Trophoblast cell (in vitro differentiated cells and primary cell): ENCODE results near the gene C18orf63.
A peak's percentile ranks its signal among the peaks of the same experiment; 100 is the strongest.

Experiments used
- DNase-seq, 2 donors: peaks; one replicate each; pipeline ENCODE4 v3.0.0-alpha.2; 2016
- H2AFZ ChIP-seq: 2 replicates; pipeline ENCODE4 v1.6.1; 2013; ENCODE audit warnings: low read length, moderate library complexity, mild to moderate bottlenecking; ENCODE audit not compliant: insufficient read depth, poor library complexity
- H2AK5ac ChIP-seq: 2 replicates; pipeline ENCODE4 v1.6.1; 2013; ENCODE audit warnings: mild to moderate bottlenecking, low read length
- H2BK120ac ChIP-seq: 2 replicates; pipeline ENCODE4 v1.6.1; 2013; ENCODE audit warnings: low read length, mild to moderate bottlenecking, moderate library complexity; ENCODE audit not compliant: insufficient read depth, poor library complexity
- H2BK12ac ChIP-seq: 2 replicates; pipeline ENCODE4 v1.6.1; 2013; ENCODE audit warnings: mild to moderate bottlenecking, low read length, moderate library complexity
- H2BK5ac ChIP-seq: 2 replicates; pipeline ENCODE4 v1.6.1; 2013; ENCODE audit warnings: low read length, low read depth, moderate library complexity, mild to moderate bottlenecking; ENCODE audit not compliant: poor library complexity
- H3K14ac ChIP-seq: 2 replicates; pipeline ENCODE4 v1.6.1; 2013; ENCODE audit warnings: mild to moderate bottlenecking, low read length
- H3K18ac ChIP-seq: 2 replicates; pipeline ENCODE4 v1.6.1; 2013; ENCODE audit warnings: mild to moderate bottlenecking, low read length
- H3K23ac ChIP-seq: 2 replicates; pipeline ENCODE4 v1.6.1; 2013; ENCODE audit warnings: low read length
- H3K27ac ChIP-seq: 2 replicates; pipeline ENCODE4 v1.5.1; 2013; ENCODE audit warnings: low read depth, mild to moderate bottlenecking, inconsistent platforms, low read length, moderate library complexity
- H3K27me3 ChIP-seq: 2 replicates; pipeline ENCODE4 v1.6.1; 2013; ENCODE audit warnings: inconsistent platforms, mild to moderate bottlenecking, low read length, moderate library complexity; ENCODE audit not compliant: insufficient read depth
- H3K36me3 ChIP-seq, 2 experiments: 1 replicate in 1 of 2; 2 replicates in 1 of 2; pipeline ENCODE4 v1.6.1; 2013; ENCODE audit warnings: low read length in 2 of 2, mild to moderate bottlenecking in 2 of 2, moderate library complexity in 1 of 2; ENCODE audit not compliant: insufficient read depth in 2 of 2, control insufficient read depth in 1 of 2
- H3K4ac ChIP-seq: 2 replicates; pipeline ENCODE4 v1.6.1; 2013; ENCODE audit warnings: low read depth, mild to moderate bottlenecking, low read length, moderate library complexity
- H3K4me1 ChIP-seq, 2 experiments: 1 replicate in 1 of 2; 2 replicates in 1 of 2; pipeline ENCODE4 v1.6.1; 2013; ENCODE audit warnings: low read length in 2 of 2, mild to moderate bottlenecking in 2 of 2, moderate library complexity in 1 of 2; ENCODE audit not compliant: insufficient read depth in 2 of 2, control insufficient read depth in 1 of 2
- H3K4me2 ChIP-seq: 2 replicates; pipeline ENCODE4 v1.6.1; 2013; ENCODE audit warnings: inconsistent platforms, mild to moderate bottlenecking, low read length, moderate library complexity
- H3K4me3 ChIP-seq: 2 replicates; pipeline ENCODE4 v1.5.1; 2013; ENCODE audit warnings: mild to moderate bottlenecking, low read depth, low read length, inconsistent platforms
- H3K79me1 ChIP-seq: one replicate; pipeline ENCODE4 v1.6.1; 2013; ENCODE audit warnings: low read length
- H3K79me2 ChIP-seq: 2 replicates; pipeline ENCODE4 v1.6.1; 2013; ENCODE audit warnings: low read length, mild to moderate bottlenecking; ENCODE audit not compliant: control insufficient read depth, insufficient read depth, poor library complexity
- H3K9ac ChIP-seq: 2 replicates; pipeline ENCODE4 v1.6.1; 2013; ENCODE audit warnings: mild to moderate bottlenecking, low read length
- H3K9me3 ChIP-seq: 2 replicates; pipeline ENCODE4 v1.6.1; 2013; ENCODE audit warnings: low read depth, mild to moderate bottlenecking, control low read depth, inconsistent platforms, low read length; ENCODE audit not compliant: insufficient read depth
- H4K12ac ChIP-seq: 2 replicates; pipeline ENCODE4 v1.6.1; 2013; ENCODE audit warnings: low read depth, mild to moderate bottlenecking, low read length, moderate library complexity
- H4K8ac ChIP-seq: 2 replicates; pipeline ENCODE4 v1.6.1; 2013; ENCODE audit warnings: low read depth, mild to moderate bottlenecking, low read length, moderate library complexity
- H4K91ac ChIP-seq: one replicate; pipeline ENCODE4 v1.6.1; 2013; ENCODE audit warnings: low read depth, mild to moderate bottlenecking, low read length, moderate library complexity
- WGBS: extraction: QIAGEN DNeasy Blood & Tissue Kit; methylation state at CpG from one replicate; pipeline ENCODE4 v1.1.7; 2013; ENCODE audit warnings: missing lambda C conversion rate; ENCODE audit not compliant: insufficient read length, insufficient coverage; ENCODE audit errors: extremely low coverage; 5-methylcytosine and 5-hydroxymethylcytosine counted together

Gene C18orf63

GRCh38 chr18:74286856-74287255 is 28.8 kb upstream of the C18orf63 start:
- H2AFZ ChIP-seq, result no peak overlapping the region
- no peak overlapping the region for H3K27ac ChIP-seq
- no peak overlapping the region for H4K12ac ChIP-seq
- H3K18ac ChIP-seq, result no peak overlapping the region
- no peaks in the 10 kb centered on the region for H3K9me3 ChIP-seq
- no CpG with 5 or more reads among the region's 2 CpGs for WGBS
- no peaks in the 10 kb centered on the region for H3K27me3 ChIP-seq
- no peaks in the 10 kb centered on the region for H3K36me3 ChIP-seq
- peaks cover 21 to 23% of the 10 kb centered on the region in 2 experiments for H3K4me1 ChIP-seq
- H2BK12ac ChIP-seq, result no peak overlapping the region
- no peak overlapping the region for H2BK120ac ChIP-seq
- no peak overlapping the region for H4K8ac ChIP-seq
- no peak overlapping the region for H2AK5ac ChIP-seq
- H3K4me2 ChIP-seq, result no peak overlapping the region
- H3K14ac ChIP-seq, result no peak overlapping the region
- no peak overlapping the region for H3K4me3 ChIP-seq
- no peak overlapping the region for H3K23ac ChIP-seq
- peaks cover 5% of the 10 kb centered on the region for H3K79me2 ChIP-seq
- no peak overlapping the region for H2BK5ac ChIP-seq
- DNase-seq, result no peak
- peaks cover 7% of the 10 kb centered on the region for H3K79me1 ChIP-seq
- H3K9ac ChIP-seq, result no peak overlapping the region
- H4K91ac ChIP-seq, result no peak overlapping the region
- H3K4ac ChIP-seq, result no peak overlapping the region

GRCh38 chr18:74288041-74288440 is 27.6 kb upstream of the C18orf63 start:
- Histone ChIP-seq H3K4me3 (no peak overlapping the region), H3K4me2 (no peak overlapping the region), H3K14ac (no peak overlapping the region), H4K91ac (no peak overlapping the region), H3K27me3 (no peaks in the 10 kb centered on the region), H4K12ac (no peak overlapping the region), H3K9ac (no peak overlapping the region), H3K23ac (no peak overlapping the region), H3K9me3 (no peaks in the 10 kb centered on the region), H2BK120ac (no peak overlapping the region), H3K27ac (no peak overlapping the region), H2BK5ac (no peak overlapping the region), H3K36me3 (no peaks in the 10 kb centered on the region), H3K4ac (no peak overlapping the region), H3K4me1 (peaks cover 11 to 14% of the 10 kb centered on the region in 2 experiments), H3K18ac (no peak overlapping the region), H2AFZ (no peak overlapping the region), H2AK5ac (no peak overlapping the region), H2BK12ac (no peak overlapping the region), H3K79me1 (peaks cover 9% of the 10 kb centered on the region), H4K8ac (no peak overlapping the region), H3K79me2 (peaks cover 5% of the 10 kb centered on the region)
- no CpG with 5 or more reads among the region's 5 CpGs for WGBS
- no peak for DNase-seq

GRCh38 chr18:74288730-74289129 is 26.9 kb upstream of the C18orf63 start:
- H3K9me3 ChIP-seq, result no peaks in the 10 kb centered on the region
- no peak overlapping the region for H4K91ac ChIP-seq
- H3K14ac ChIP-seq, result no peak overlapping the region
- H3K79me2 ChIP-seq, result peaks cover 5% of the 10 kb centered on the region
- H2AFZ ChIP-seq, result no peak overlapping the region
- WGBS, result no CpG with 5 or more reads among the region's 9 CpGs
- peak; percentile 37 to 49 for DNase-seq
- no peak overlapping the region for H3K4me2 ChIP-seq
- H2AK5ac ChIP-seq, result no peak overlapping the region
- no peak overlapping the region for H3K9ac ChIP-seq
- no peak overlapping the region for H4K8ac ChIP-seq
- H3K27me3 ChIP-seq, result no peaks in the 10 kb centered on the region
- no peak overlapping the region for H3K4me3 ChIP-seq
- no peak overlapping the region for H2BK120ac ChIP-seq
- H3K4me1 ChIP-seq, result peaks cover 6 to 8% of the 10 kb centered on the region in 2 experiments
- H4K12ac ChIP-seq, result no peak overlapping the region
- H3K27ac ChIP-seq, result no peak overlapping the region
- no peaks in the 10 kb centered on the region for H3K36me3 ChIP-seq
- H3K4ac ChIP-seq, result no peak overlapping the region
- peaks cover 9% of the 10 kb centered on the region for H3K79me1 ChIP-seq
- no peak overlapping the region for H3K18ac ChIP-seq
- no peak overlapping the region for H2BK5ac ChIP-seq
- no peak overlapping the region for H3K23ac ChIP-seq
- H2BK12ac ChIP-seq, result no peak overlapping the region

- H3K4me1 ChIP-seq, result peaks cover 5 to 8% of the 10 kb centered on the region in 2 experiments
- DNase-seq, result peak; percentile 4 to 87
- no peak overlapping the region for H3K23ac ChIP-seq
- no peak overlapping the region for H3K4me2 ChIP-seq
- H4K91ac ChIP-seq, result no peak overlapping the region
- H3K4ac ChIP-seq, result no peak overlapping the region
- no peak overlapping the region for H2AK5ac ChIP-seq
- H2AFZ ChIP-seq, result no peak overlapping the region
- no peaks in the 10 kb centered on the region for H3K36me3 ChIP-seq
- no peak overlapping the region for H3K4me3 ChIP-seq
- no peaks in the 10 kb centered on the region for H3K9me3 ChIP-seq
- no peak overlapping the region for H3K9ac ChIP-seq
- H2BK120ac ChIP-seq, result no peak overlapping the region
- peaks cover 5% of the 10 kb centered on the region for H3K79me2 ChIP-seq
- WGBS, result no CpG with 5 or more reads among the region's 3 CpGs
- H4K12ac ChIP-seq, result no peak overlapping the region
- no peak overlapping the region for H4K8ac ChIP-seq
- H2BK12ac ChIP-seq, result no peak overlapping the region
- H3K18ac ChIP-seq, result no peak overlapping the region
- no peak overlapping the region for H2BK5ac ChIP-seq
- no peak overlapping the region for H3K14ac ChIP-seq
- no peak overlapping the region for H3K27ac ChIP-seq
- H3K79me1 ChIP-seq, result peaks cover 9% of the 10 kb centered on the region
- no peaks in the 10 kb centered on the region for H3K27me3 ChIP-seq
These were observed 26.5 kb upstream of the C18orf63 start for GRCh38 chr18:74289137-74289536.
